IMR-90 (cell line): Measurements from ENCODE around the gene SMARCA4. TPM values are rescaled to one million over a fixed set of nuclear protein-coding genes. Genes with fewer than 3 reads are reported as not detected.

ENCODE experiments used
- ATAC-seq: fragments of 200-7000 bp; cut with Tn5 transposase; 2 replicates; pipeline ENCODE4 v1.9.1; 2020; ENCODE audit warnings: low read depth, mild to moderate bottlenecking, moderate library complexity
- BruUV-seq: library from RNA; stranded (reverse); fragments of 400-500 nt; replicated peaks from 2 replicates; lab custom pipeline; 2021; lab: Mats Ljungman, UMichigan
- CTCF ChIA-PET: fragments of 300-600 bp; formaldehyde crosslinking; extraction: SDS; loops from one replicate; lab custom pipeline; 2021; ENCODE audit warnings: antibody characterized with exemption; lab: Yijun Ruan, JAX
- POLR2A ChIA-PET: fragments of 300-600 bp; sonication (Branson Sonifier 250); formaldehyde crosslinking; loops from one replicate; lab custom pipeline; 2022; ENCODE audit warnings: antibody characterized with exemption; ENCODE audit not compliant: unreplicated experiment; lab: Charles Lee
- DNase-seq: peaks from one replicate; pipeline ENCODE4 v3.0.0; 2013
- H2AFZ ChIP-seq: replicated peaks from 2 replicates; pipeline ENCODE3; 2013; ENCODE audit warnings: low read length, mild to moderate bottlenecking; ENCODE audit not compliant: poor library complexity
- H2AK5ac ChIP-seq: 2 replicates; pipeline ENCODE4 v1.6.1; 2013; ENCODE audit warnings: low read depth, low read length, inconsistent platforms
- H2AK9ac ChIP-seq: replicated peaks from 2 replicates; pipeline ENCODE3; 2013; ENCODE audit warnings: mild to moderate bottlenecking, low read depth, low read length, moderate library complexity; ENCODE audit not compliant: poor library complexity
- H2BK120ac ChIP-seq: 2 replicates; pipeline ENCODE4 v1.6.1; 2013; ENCODE audit warnings: low read depth, low read length, inconsistent platforms
- H2BK15ac ChIP-seq: 3 replicates; pipeline ENCODE4 v1.6.1; 2013; ENCODE audit warnings: low read depth, low read length, inconsistent platforms
- H2BK20ac ChIP-seq: 2 replicates; pipeline ENCODE4 v1.6.1; 2013; ENCODE audit warnings: low read depth, mild to moderate bottlenecking, inconsistent platforms, low read length, moderate library complexity
- H2BK5ac ChIP-seq: 2 replicates; pipeline ENCODE4 v1.6.1; 2013; ENCODE audit warnings: mild to moderate bottlenecking, low read depth, low read length, inconsistent platforms; ENCODE audit not compliant: poor library complexity, severe bottlenecking
- H3K14ac ChIP-seq: replicated peaks from 2 replicates; pipeline ENCODE4 v1.6.1; 2013; ENCODE audit warnings: low read depth, low read length, inconsistent platforms
- H3K18ac ChIP-seq: 2 replicates; pipeline ENCODE4 v1.6.1; 2013; ENCODE audit warnings: low read depth, low read length, control low read depth
- H3K23ac ChIP-seq: 2 replicates; pipeline ENCODE4 v1.6.1; 2013; ENCODE audit warnings: low read depth, low read length, inconsistent platforms
- H3K27ac ChIP-seq: 2 replicates; pipeline ENCODE4 v1.5.1; 2013; ENCODE audit warnings: mild to moderate bottlenecking, control low read depth, low read length; ENCODE audit not compliant: insufficient read depth
- H3K27me3 ChIP-seq: 2 replicates; pipeline ENCODE4 v1.6.1; 2013; ENCODE audit warnings: low read length; ENCODE audit not compliant: control insufficient read depth, insufficient read depth
- H3K36me3 ChIP-seq: 2 replicates; pipeline ENCODE4 v1.6.1; 2013; ENCODE audit warnings: low read length, mixed read lengths; ENCODE audit not compliant: control insufficient read depth, insufficient read depth
- H3K4ac ChIP-seq: 2 replicates; pipeline ENCODE4 v1.6.1; 2013; ENCODE audit warnings: low read depth, low read length, inconsistent platforms
- H3K4me1 ChIP-seq: 2 replicates; pipeline ENCODE4 v1.6.1; 2013; ENCODE audit warnings: low read length, mixed read lengths; ENCODE audit not compliant: control insufficient read depth, insufficient read depth
- H3K4me2 ChIP-seq: 2 replicates; pipeline ENCODE4 v1.6.1; 2013; ENCODE audit warnings: low read depth, mild to moderate bottlenecking, control low read depth, low read length, moderate library complexity
- H3K4me3 ChIP-seq: 2 replicates; pipeline ENCODE4 v1.5.1; 2013; ENCODE audit warnings: low read depth, mild to moderate bottlenecking, control low read depth, low read length, moderate library complexity; ENCODE audit not compliant: insufficient read depth
- H3K56ac ChIP-seq: 2 replicates; pipeline ENCODE4 v1.6.1; 2013; ENCODE audit warnings: low read length, inconsistent platforms; ENCODE audit not compliant: insufficient read depth; ENCODE audit errors: extremely low read depth
- H3K79me1 ChIP-seq, 2 experiments: 2 replicates each; pipeline ENCODE4 v1.6.1; 2013; ENCODE audit warnings: low read length in 2 of 2, inconsistent platforms in 1 of 2, low read depth in 1 of 2
- H3K9ac ChIP-seq: 2 replicates; pipeline ENCODE4 v1.6.1; 2013; ENCODE audit warnings: low read depth, low read length, control low read depth
- H3K9me1 ChIP-seq: 2 replicates; pipeline ENCODE4 v1.6.1; 2013; ENCODE audit warnings: low read length, inconsistent platforms; ENCODE audit not compliant: insufficient read depth
- H3K9me3 ChIP-seq: 2 replicates; pipeline ENCODE4 v1.6.1; 2013; ENCODE audit warnings: low read length; ENCODE audit not compliant: control insufficient read depth, insufficient read depth
- H4K20me1 ChIP-seq: 2 replicates; pipeline ENCODE4 v1.6.1; 2013; ENCODE audit warnings: low read length, inconsistent platforms; ENCODE audit not compliant: insufficient read depth
- H4K5ac ChIP-seq: 2 replicates; pipeline ENCODE4 v1.6.1; 2013; ENCODE audit warnings: mild to moderate bottlenecking, low read depth, low read length, control low read depth
- H4K8ac ChIP-seq, 2 experiments: 2 replicates each; pipeline ENCODE4 v1.6.1; 2013; ENCODE audit warnings: low read depth in 2 of 2, low read length in 2 of 2, control low read depth in 1 of 2, inconsistent platforms in 1 of 2
- H4K91ac ChIP-seq: 2 replicates; pipeline ENCODE4 v1.6.1; 2013; ENCODE audit warnings: low read depth, low read length, inconsistent platforms; ENCODE audit not compliant: insufficient read depth
- CHD1 ChIP-seq: IDR thresholded peaks from 2 replicates; pipeline ENCODE4 v1.6.1; 2012; ENCODE audit warnings: low read depth, low read length, improper control_type of control experiment
- FOS ChIP-seq: fragments of 150-350 bp; IDR thresholded peaks from 2 replicates; pipeline ENCODE4 v1.6.1; 2016; ENCODE audit warnings: low read depth, low read length
- MAZ ChIP-seq: IDR thresholded peaks from 2 replicates; pipeline ENCODE4 v1.6.1; 2012; ENCODE audit warnings: low read depth, mild to moderate bottlenecking, low read length, improper control_type of control experiment, moderate library complexity, borderline replicate concordance
- NFE2L2 ChIP-seq: fragments of 150-350 bp; IDR thresholded peaks from 2 replicates; pipeline ENCODE4 v1.6.1; 2016; ENCODE audit warnings: low read depth, mild to moderate bottlenecking, low read length
- POLR2A ChIP-seq: IDR thresholded peaks from 2 replicates; pipeline ENCODE4 v1.6.1; 2012; ENCODE audit warnings: mild to moderate bottlenecking, low read depth, low read length
- WGBS, 2 experiments: methylation state at CpG; one replicate each; pipeline versions ENCODE4 v1.1.5 to v1.1.7; 2013; ENCODE audit warnings: missing lambda C conversion rate in 2 of 2; ENCODE audit not compliant: insufficient read length in 1 of 2; ENCODE audit errors: extremely low coverage in 2 of 2; 5-methylcytosine and 5-hydroxymethylcytosine counted together
- dilution Hi-C: fragments of 300-500 bp; cut with HindIII; formaldehyde crosslinking; loops from one replicate; pipeline ENCODE4 v1.14.3; 2018; ENCODE audit warnings: low sequenced_read_pairs; ENCODE audit not compliant: unreplicated experiment
- in situ Hi-C: fragments of 300-500 bp; cut with MboI; formaldehyde crosslinking; loops from 3 replicates; pipeline ENCODE4 v1.14.3; 2019; ENCODE audit warnings: low sequenced_read_pairs, inconsistent platforms, mixed read lengths
- intact Hi-C: fragments of 100-400 bp; cut with micrococcal nuclease; formaldehyde crosslinking; loops from 2 replicates; pipeline ENCODE4 v1.10.0; 2022
- microRNA-seq, 2 experiments: library from miRNA; stranded (forward) in 1 of 2; unstranded in 1 of 2; fragments of 10-50 nt in 1 of 2; fragments of <30 nt in 1 of 2; gene quantifications in 1 of 2; microRNA quantifications in 1 of 2; one replicate each; pipeline versions ENCODE3 to v1.1.0; 2013 to 2020; ENCODE audit not compliant: insufficient read depth in 1 of 2, insufficient read length in 1 of 2, unreplicated experiment in 1 of 2
- polyA plus RNA-seq, 3 experiments: library from polyadenylated mRNA; depleted of rRNA; stranded (reverse); fragments of >200 nt; gene quantifications; 2 replicates each; pipeline ENCODE4 v1.2.3, GENCODE V29; 2012; ENCODE audit warnings: low replicate concordance in 1 of 3
- small RNA-seq, 5 experiments: library from RNA; depleted of rRNA; stranded (forward); fragments of <200 nt; gene quantifications; one replicate each; pipeline ENCODE3, GENCODE V24; 2012
- total RNA-seq: library from RNA; depleted of rRNA; stranded (reverse); fragments of >200 nt; gene quantifications from 2 replicates; pipeline ENCODE4 v1.2.3, GENCODE V29; 2012; rRNA removed

Gene SMARCA4
- total and polyA plus RNA-seq, 2 of the 4 experiments (the other 2 are of a cell fraction): 41.4 to 85.6 TPM

GRCh38 chr19:11111771-11112144 is 150.9 kb downstream of the SMARCA4 start:
- DNase-seq: no peak
- Histone ChIP-seq H4K91ac (no peak overlapping the region), H3K79me1 (peaks cover 0 to 30% of the 10 kb centered on the region in 2 experiments; a peak in 2 of 4 replicates), H3K4me3 (no peak overlapping the region), H3K4me2 (no peak overlapping the region), H3K27ac (no peak overlapping the region), H3K4me1 (no peaks in the 10 kb centered on the region), H3K9me1 (no peaks in the 10 kb centered on the region; the same call in 1 of the 2 replicates), H3K36me3 (peaks cover 72% of the 10 kb centered on the region), H2BK15ac (no peak overlapping the region), H2AFZ (no peak overlapping the region), H4K20me1 (peaks cover 4% of the 10 kb centered on the region; the same call in 1 of the 2 replicates), H3K23ac (no peak overlapping the region), H2BK120ac (no peak overlapping the region), H3K9ac (no peak overlapping the region), H3K27me3 (no peaks in the 10 kb centered on the region), H3K18ac (no peak overlapping the region), H4K5ac (no peak overlapping the region), H2BK5ac (no peak overlapping the region), H2AK5ac (no peak overlapping the region), H3K4ac (no peak overlapping the region), H3K56ac (no peak overlapping the region), H3K9me3 (no peaks in the 10 kb centered on the region), H4K8ac (no peak overlapping the region), H3K14ac (no peak overlapping the region), H2BK20ac (no peak overlapping the region), H2AK9ac (no peak overlapping the region)
- WGBS, 2 experiments: 100% methylated on average over 1 of the region's 8 CpGs; no CpG with 5 or more reads in 1 of the 2 experiments
- no peak for TF ChIP-seq CHD1
- no peak for TF ChIP-seq POLR2A
- no peak for TF ChIP-seq NFE2L2
- TF ChIP-seq MAZ: no peak
- no peak for TF ChIP-seq FOS
- ATAC-seq: no peak
- dilution Hi-C loops: no loop called here
- ChIA-PET CTCF (no interaction called here), POLR2A (interaction anchor here (0.6 kb wide), 1 partner anchor 11 kb away, joined by 3 read pairs; no protein-coding TSS in a partner anchor)
- in situ Hi-C loops: no loop called here
- BruUV-seq: no TSS peak
- intact Hi-C loops: no loop called here

Small RNA genes lying within 50 kb of the gene (microRNA-seq; reads per million reads assigned to microRNA genes)
- gene RF02271 (ENCODE audit: insufficient read depth, insufficient read length): not detected
- gene RN7SL192P (ENCODE audit: insufficient read depth, insufficient read length): not detected

Small RNA genes lying within 50 kb of the gene (small RNA-seq; reads per million reads assigned to genes)
- 0 reads per million in 5 experiments for gene RF02271
- gene RN7SL192P: 0 to 10.8 (median 0.51) reads per million in 5 experiments

Other genes with a start within 250 kb of the SMARCA4 start
- gene DNM2, start 243.0 kb upstream of the SMARCA4 start, total RNA-seq: 55.0 and 55.6 TPM in 2 replicates
- gene DNM2, start 243.0 kb upstream of the SMARCA4 start, polyA plus RNA-seq (2012; rRNA removed): 74.2 and 74.6 TPM in 2 replicates
- 32.8 and 37.6 TPM in 2 replicates for gene TMED1, start 124.8 kb upstream of the SMARCA4 start, total RNA-seq
- gene TMED1, start 124.8 kb upstream of the SMARCA4 start, polyA plus RNA-seq (2012; rRNA removed): 41.4 and 46.3 TPM in 2 replicates
- gene C19orf38, start 112.6 kb upstream of the SMARCA4 start, total RNA-seq: 0.18 and 0.28 TPM in 2 replicates
- gene C19orf38, start 112.6 kb upstream of the SMARCA4 start, polyA plus RNA-seq (2012; rRNA removed): 0.16 and 0.19 TPM in 2 replicates
- gene CARM1, start 89.5 kb upstream of the SMARCA4 start, total RNA-seq: 17.2 and 20.3 TPM in 2 replicates
- 67.1 and 72.1 TPM in 2 replicates for gene CARM1, start 89.5 kb upstream of the SMARCA4 start, polyA plus RNA-seq (2012; rRNA removed)
- 53.6 and 61.5 TPM in 2 replicates for gene YIPF2, start 32.4 kb upstream of the SMARCA4 start, total RNA-seq
- 78.0 and 110 TPM in 2 replicates for gene YIPF2, start 32.4 kb upstream of the SMARCA4 start, polyA plus RNA-seq (2012; rRNA removed)
- gene TIMM29, start 32.2 kb upstream of the SMARCA4 start, total RNA-seq: 13.4 and 13.9 TPM in 2 replicates
- 9.3 and 10.8 TPM in 2 replicates for gene TIMM29, start 32.2 kb upstream of the SMARCA4 start, polyA plus RNA-seq (2012; rRNA removed)
- gene LDLR, start 128.4 kb downstream of the SMARCA4 start, total RNA-seq: 40.5 and 45.2 TPM in 2 replicates
- 53.8 and 61.2 TPM in 2 replicates for gene LDLR, start 128.4 kb downstream of the SMARCA4 start, polyA plus RNA-seq (2012; rRNA removed)
- gene SPC24, start 194.8 kb downstream of the SMARCA4 start, total RNA-seq: 68.3 and 97.5 TPM in 2 replicates
- gene SPC24, start 194.8 kb downstream of the SMARCA4 start, polyA plus RNA-seq (2012; rRNA removed): 11.7 and 12.2 TPM in 2 replicates
- 104 and 126 TPM in 2 replicates for gene KANK2, start 236.5 kb downstream of the SMARCA4 start, total RNA-seq
- 156 and 176 TPM in 2 replicates for gene KANK2, start 236.5 kb downstream of the SMARCA4 start, polyA plus RNA-seq (2012; rRNA removed)